SK-N-SH (cell line): Measurements from ENCODE around the gene KEAP1.

Experiments used
- CHD2 ChIP-seq: fragments of 150-350 bp; IDR thresholded peaks from 2 replicates; pipeline ENCODE4 v1.6.1; 2018; ENCODE audit warnings: low read length; ENCODE audit not compliant: partially characterized antibody
- EP300 ChIP-seq, 2 experiments: IDR thresholded peaks; 2 replicates each; pipeline versions ENCODE4 v1.4.0 to v1.6.1; 2012; ENCODE audit warnings: borderline replicate concordance in 1 of 2, low read depth in 1 of 2, low read length in 1 of 2
- EZH2phosphoT487 ChIP-seq: fragments of 200-600 bp; sonication (generic); IDR thresholded peaks from 2 replicates; pipeline ENCODE4 v1.6.1; 2017; ENCODE audit warnings: low read depth, mixed run types, mild to moderate bottlenecking, antibody characterized with exemption, moderate library complexity, borderline replicate concordance
- FOXM1 ChIP-seq: IDR thresholded peaks from 2 replicates; pipeline ENCODE4 v1.4.0; 2012; ENCODE audit warnings: low read depth, mild to moderate bottlenecking
- MXI1 ChIP-seq: IDR thresholded peaks from 2 replicates; pipeline ENCODE4 v1.6.1; 2012; ENCODE audit warnings: mild to moderate bottlenecking, low read depth, low read length, improper control_type of control experiment
- POLR2AphosphoS5 ChIP-seq: IDR thresholded peaks from 2 replicates; pipeline ENCODE4 v1.6.1; 2012; ENCODE audit warnings: low read depth, low read length
- RAD21 ChIP-seq: IDR thresholded peaks from 2 replicates; pipeline ENCODE4 v1.6.1; 2012; ENCODE audit warnings: mild to moderate bottlenecking, low read length
- RFX5 ChIP-seq: IDR thresholded peaks from 2 replicates; pipeline ENCODE4 v1.6.1; 2012; ENCODE audit warnings: mild to moderate bottlenecking, improper control_type of control experiment, low read length
- RXRA ChIP-seq: IDR thresholded peaks from 2 replicates; pipeline ENCODE4 v1.4.0; 2012; ENCODE audit warnings: low read depth, mild to moderate bottlenecking, borderline replicate concordance
- USF2 ChIP-seq: fragments of 150-350 bp; IDR thresholded peaks from 2 replicates; pipeline ENCODE4 v1.6.1; 2017; ENCODE audit warnings: antibody characterized with exemption, low read length, low read depth, borderline replicate concordance
- YY1 ChIP-seq: IDR thresholded peaks from 2 replicates; pipeline ENCODE4 v1.4.0; 2012; ENCODE audit warnings: low read depth, mild to moderate bottlenecking
- TF ChIP-seq, protein P1 (sequence below): fragments of 200-600 bp; sonication (generic); IDR thresholded peaks from 2 replicates; pipeline ENCODE4 v1.6.1; 2017; ENCODE audit warnings: antibody characterized with exemption, mild to moderate bottlenecking, moderate library complexity
- TF ChIP-seq, protein P2 (sequence below): IDR thresholded peaks from 2 replicates; pipeline ENCODE4 v1.4.0; 2012; ENCODE audit warnings: low read depth

DNA sequence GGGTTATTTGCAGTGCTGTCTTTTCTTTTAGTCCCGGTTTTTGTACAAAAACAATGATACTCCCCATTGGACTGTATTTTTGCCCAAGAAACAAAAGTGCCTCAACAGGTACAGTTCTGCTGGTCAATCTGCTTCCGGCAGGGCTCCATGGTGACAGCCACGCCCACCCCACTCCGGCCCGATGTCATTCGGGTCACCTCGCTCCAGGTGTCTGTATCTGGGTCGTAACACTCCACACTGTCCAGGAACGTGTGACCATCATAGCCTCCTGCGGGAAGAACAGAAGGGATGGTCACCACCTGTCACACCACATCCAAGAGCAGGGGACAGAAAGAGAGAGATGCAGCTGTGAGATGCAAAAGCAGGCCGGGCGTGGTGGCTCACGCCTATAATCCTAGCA, 16.6 kb downstream of the KEAP1 start:
- TF ChIP-seq EZH2phosphoT487 (no peak), CHD2 (no peak), FOXM1 (no peak), EP300 (IDR thresholded peaks at IDR 0.05; ENCODE audit: borderline replicate concordance in 1 of 2, low read depth in 1 of 2, low read length in 1 of 2) (no peak), POLR2AphosphoS5 (no peak), MXI1 (no peak), RXRA (no peak), RFX5 (no peak), RAD21 (no peak), YY1 (no peak), USF2 (no peak)
- TF ChIP-seq, protein P1, sequence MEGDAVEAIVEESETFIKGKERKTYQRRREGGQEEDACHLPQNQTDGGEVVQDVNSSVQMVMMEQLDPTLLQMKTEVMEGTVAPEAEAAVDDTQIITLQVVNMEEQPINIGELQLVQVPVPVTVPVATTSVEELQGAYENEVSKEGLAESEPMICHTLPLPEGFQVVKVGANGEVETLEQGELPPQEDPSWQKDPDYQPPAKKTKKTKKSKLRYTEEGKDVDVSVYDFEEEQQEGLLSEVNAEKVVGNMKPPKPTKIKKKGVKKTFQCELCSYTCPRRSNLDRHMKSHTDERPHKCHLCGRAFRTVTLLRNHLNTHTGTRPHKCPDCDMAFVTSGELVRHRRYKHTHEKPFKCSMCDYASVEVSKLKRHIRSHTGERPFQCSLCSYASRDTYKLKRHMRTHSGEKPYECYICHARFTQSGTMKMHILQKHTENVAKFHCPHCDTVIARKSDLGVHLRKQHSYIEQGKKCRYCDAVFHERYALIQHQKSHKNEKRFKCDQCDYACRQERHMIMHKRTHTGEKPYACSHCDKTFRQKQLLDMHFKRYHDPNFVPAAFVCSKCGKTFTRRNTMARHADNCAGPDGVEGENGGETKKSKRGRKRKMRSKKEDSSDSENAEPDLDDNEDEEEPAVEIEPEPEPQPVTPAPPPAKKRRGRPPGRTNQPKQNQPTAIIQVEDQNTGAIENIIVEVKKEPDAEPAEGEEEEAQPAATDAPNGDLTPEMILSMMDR: no peak
- TF ChIP-seq, protein P2, sequence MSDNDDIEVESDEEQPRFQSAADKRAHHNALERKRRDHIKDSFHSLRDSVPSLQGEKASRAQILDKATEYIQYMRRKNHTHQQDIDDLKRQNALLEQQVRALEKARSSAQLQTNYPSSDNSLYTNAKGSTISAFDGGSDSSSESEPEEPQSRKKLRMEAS: no peak
